Tibial nerve (tissue), 4 donors: ENCODE measurements around the gene BPTF. TPM values are rescaled to one million over a fixed set of nuclear protein-coding genes. Genes with fewer than 3 reads are reported as not detected.

Experiments used
- DNase-seq, 2 donors: peaks; one replicate each; pipeline ENCODE4 v3.0.0-alpha.2; 2019; ENCODE audit warnings: low spot score in 2 of 2
- H3K27ac ChIP-seq, 4 donors: fragments of 200-600 bp; sonication (generic) in 3 of 4; one replicate each; pipeline ENCODE4 v1.5.1; 2017 to 2019; ENCODE audit warnings: mild to moderate bottlenecking in 1 of 4
- H3K27me3 ChIP-seq, 2 donors: fragments of 200-600 bp; sonication (generic) in 1 of 2; one replicate each; pipeline versions ENCODE4 v1.5.1 to v1.6.0; 2017 to 2019
- H3K36me3 ChIP-seq, 3 donors: fragments of 200-600 bp; sonication (generic); one replicate each; pipeline ENCODE4 v1.5.1; 2018 to 2019
- H3K4me1 ChIP-seq, 4 donors: fragments of 200-600 bp; sonication (generic) in 3 of 4; one replicate each; pipeline ENCODE4 v1.5.1; 2017 to 2019
- H3K4me3 ChIP-seq, 4 donors: fragments of 200-600 bp; sonication (generic) in 3 of 4; one replicate each; pipeline ENCODE4 v1.5.1; 2017 to 2019; ENCODE audit warnings: mild to moderate bottlenecking in 1 of 4, moderate library complexity in 1 of 4
- H3K9me3 ChIP-seq, 4 donors: fragments of 200-600 bp; sonication (generic) in 3 of 4; one replicate each; pipeline ENCODE4 v1.5.1; 2017 to 2019
- EP300 ChIP-seq, 2 donors: sonication (generic); formaldehyde crosslinking; IDR thresholded peaks; one replicate each; pipeline ENCODE4 v1.6.1; 2017; ENCODE audit warnings: antibody characterized with exemption in 2 of 2, mild to moderate bottlenecking in 1 of 2
- POLR2A ChIP-seq, 2 donors: fragments of 450-650 bp; IDR thresholded peaks; one replicate each; pipeline ENCODE4 v1.6.1; 2017; ENCODE audit warnings: antibody characterized with exemption in 2 of 2, mild to moderate bottlenecking in 2 of 2, moderate library complexity in 2 of 2
- WGBS, 2 donors: methylation state at CpG; one replicate each; pipeline ENCODE4 v1.1.5; 2018; 5-methylcytosine and 5-hydroxymethylcytosine counted together
- total RNA-seq, 4 donors: library from RNA; depleted of rRNA; stranded (reverse); fragments of >200 nt; gene quantifications; one replicate each; pipeline ENCODE4 v1.1.0, GENCODE V29; 2016
- TF ChIP-seq, protein P1 (sequence below), 5 experiments: fragments of 200-600 bp in 3 of 5; fragments of 450-650 bp in 2 of 5; sonication (generic) in 3 of 5; IDR thresholded peaks; one replicate each; pipeline ENCODE4 v1.5.1; 2016 to 2019; ENCODE audit warnings: antibody characterized with exemption in 5 of 5, mild to moderate bottlenecking in 3 of 5, moderate library complexity in 2 of 5

The BPTF gene
- total RNA-seq, 4 donors from 2014 or later = 72.8 to 124 (median 113) TPM

DNA sequence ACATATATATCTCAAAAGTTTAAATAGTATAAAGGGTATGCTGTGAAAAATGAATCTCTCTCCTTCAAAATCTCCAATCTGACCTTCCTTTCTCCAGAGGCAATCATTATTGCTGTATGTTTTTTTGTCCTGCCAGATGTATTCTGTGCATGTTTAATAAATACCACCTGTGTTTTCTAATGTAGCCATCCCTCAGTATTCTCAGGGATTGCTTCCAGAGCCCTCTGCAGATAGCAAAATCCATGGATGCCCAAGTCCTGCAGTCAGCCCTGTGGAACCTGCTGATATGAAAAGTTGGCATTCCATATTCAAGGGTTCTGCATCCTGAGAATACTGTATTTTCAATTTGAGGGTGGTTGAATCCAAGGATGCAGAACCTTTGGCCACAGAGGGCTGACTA lies 42.9 kb downstream of the BPTF start:
- no peak overlapping the region for H3K4me3 ChIP-seq
- TF ChIP-seq EP300 (IDR thresholded peaks at IDR 0.05) (no peak), POLR2A (IDR thresholded peaks at IDR 0.05) (no peak)
- TF ChIP-seq, protein P1, sequence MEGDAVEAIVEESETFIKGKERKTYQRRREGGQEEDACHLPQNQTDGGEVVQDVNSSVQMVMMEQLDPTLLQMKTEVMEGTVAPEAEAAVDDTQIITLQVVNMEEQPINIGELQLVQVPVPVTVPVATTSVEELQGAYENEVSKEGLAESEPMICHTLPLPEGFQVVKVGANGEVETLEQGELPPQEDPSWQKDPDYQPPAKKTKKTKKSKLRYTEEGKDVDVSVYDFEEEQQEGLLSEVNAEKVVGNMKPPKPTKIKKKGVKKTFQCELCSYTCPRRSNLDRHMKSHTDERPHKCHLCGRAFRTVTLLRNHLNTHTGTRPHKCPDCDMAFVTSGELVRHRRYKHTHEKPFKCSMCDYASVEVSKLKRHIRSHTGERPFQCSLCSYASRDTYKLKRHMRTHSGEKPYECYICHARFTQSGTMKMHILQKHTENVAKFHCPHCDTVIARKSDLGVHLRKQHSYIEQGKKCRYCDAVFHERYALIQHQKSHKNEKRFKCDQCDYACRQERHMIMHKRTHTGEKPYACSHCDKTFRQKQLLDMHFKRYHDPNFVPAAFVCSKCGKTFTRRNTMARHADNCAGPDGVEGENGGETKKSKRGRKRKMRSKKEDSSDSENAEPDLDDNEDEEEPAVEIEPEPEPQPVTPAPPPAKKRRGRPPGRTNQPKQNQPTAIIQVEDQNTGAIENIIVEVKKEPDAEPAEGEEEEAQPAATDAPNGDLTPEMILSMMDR (IDR thresholded peaks at IDR 0.05) = no peak
- DNase-seq = no peak
- no peaks in the 10 kb centered on the region for H3K9me3 ChIP-seq
- no peak overlapping the region for H3K27ac ChIP-seq
- no peaks in the 10 kb centered on the region for H3K27me3 ChIP-seq
- peaks cover 0 to 6% (median 0%) of the 10 kb centered on the region in 3 donors for H3K36me3 ChIP-seq
- H3K4me1 ChIP-seq = peaks cover 0 to 22% (median 0%) of the 10 kb centered on the region in 4 donors

DNA sequence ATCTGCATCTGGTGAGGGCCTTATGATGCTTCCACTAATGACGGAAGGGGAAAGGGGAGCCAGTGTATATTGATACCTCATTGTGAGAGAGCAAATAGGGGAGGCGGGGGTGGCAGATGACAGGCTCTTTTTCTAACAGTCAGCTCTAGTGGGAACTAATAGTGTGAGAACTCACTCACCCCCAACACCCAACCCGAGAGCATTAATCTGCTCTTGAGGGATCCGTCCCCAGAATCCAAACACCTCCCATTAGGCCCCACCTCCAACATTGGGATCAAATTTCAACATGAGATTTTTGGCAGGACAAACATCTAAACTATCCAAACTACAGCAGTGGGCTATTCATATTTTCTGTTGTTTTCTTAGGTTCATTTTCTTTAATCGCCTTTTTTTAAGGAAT lies 54.4 kb downstream of the BPTF start:
- Histone ChIP-seq H3K36me3 (peaks cover 0 to 55% (median 4%) of the 10 kb centered on the region in 3 donors), H3K4me1 (no peaks in the 10 kb centered on the region), H3K27me3 (no peaks in the 10 kb centered on the region), H3K27ac (no peak overlapping the region), H3K9me3 (no peaks in the 10 kb centered on the region), H3K4me3 (no peak overlapping the region)
- TF ChIP-seq POLR2A (IDR thresholded peaks at IDR 0.05) = no peak
- TF ChIP-seq EP300 (IDR thresholded peaks at IDR 0.05) = no peak
- WGBS, 2 donors = 70 to 73% methylated on average over 5 of the region's 5 CpGs
- DNase-seq = no peak

DNA sequence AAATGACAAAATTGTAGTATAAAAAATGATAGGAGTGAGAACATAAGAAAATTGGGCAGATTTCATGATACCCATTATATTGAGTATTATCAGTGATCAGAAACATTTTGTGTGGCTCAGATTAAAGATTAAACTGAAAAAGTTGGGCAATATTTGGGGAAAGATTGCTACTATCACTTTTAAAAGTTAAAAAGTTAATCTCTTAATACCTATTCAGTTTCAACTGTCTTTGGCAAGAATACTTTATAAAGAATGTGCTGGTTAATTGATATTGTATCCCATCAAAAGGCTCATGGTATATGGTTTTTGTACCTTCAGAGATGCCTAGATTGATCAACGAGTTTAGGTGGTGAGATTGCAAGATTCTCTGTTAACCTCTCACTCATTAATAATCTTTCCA lies 55.8 kb downstream of the BPTF start:
- Histone ChIP-seq H3K27me3 (no peaks in the 10 kb centered on the region), H3K36me3 (peaks cover 0 to 51% (median 4%) of the 10 kb centered on the region in 3 donors), H3K4me3 (no peak overlapping the region), H3K9me3 (no peaks in the 10 kb centered on the region), H3K27ac (no peak overlapping the region), H3K4me1 (no peaks in the 10 kb centered on the region)
- WGBS, 2 donors = 88 to 89% methylated on average over 1 of the region's 1 CpG
- TF ChIP-seq, protein P1 (IDR thresholded peaks at IDR 0.05) = no peak
- TF ChIP-seq POLR2A (IDR thresholded peaks at IDR 0.05) (no peak), EP300 (IDR thresholded peaks at IDR 0.05) (no peak)
- no peak for DNase-seq

DNA sequence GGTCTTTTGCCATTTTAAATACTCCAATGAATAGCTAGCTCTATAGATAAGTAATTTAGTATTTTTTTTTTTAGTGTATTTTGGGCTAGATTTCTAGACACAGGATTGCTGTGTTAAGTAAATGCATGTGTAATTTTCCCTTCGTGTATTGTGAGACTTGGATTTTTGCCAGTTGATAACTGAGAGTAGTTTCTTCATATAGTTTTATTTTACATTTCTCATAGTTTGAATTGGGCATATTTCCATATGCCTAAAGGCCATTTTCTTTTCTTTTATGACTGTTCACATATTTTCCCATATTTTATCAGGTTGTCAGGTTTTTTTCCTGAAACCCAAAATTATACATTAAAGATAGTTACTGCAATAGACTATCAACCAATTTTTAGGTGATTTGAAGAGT lies 59.4 kb downstream of the BPTF start:
- Histone ChIP-seq H3K4me3 (no peak overlapping the region), H3K36me3 (peaks cover 0 to 41% (median 4%) of the 10 kb centered on the region in 3 donors), H3K27ac (no peak overlapping the region), H3K4me1 (no peaks in the 10 kb centered on the region), H3K9me3 (no peaks in the 10 kb centered on the region), H3K27me3 (no peaks in the 10 kb centered on the region)
- WGBS, 2 donors = 14% methylated on average over 1 of the region's 1 CpG
- no peak for DNase-seq
- no peak for TF ChIP-seq POLR2A (IDR thresholded peaks at IDR 0.05)
- TF ChIP-seq EP300 (IDR thresholded peaks at IDR 0.05) = no peak
- TF ChIP-seq, protein P1 (IDR thresholded peaks at IDR 0.05) = no peak

DNA sequence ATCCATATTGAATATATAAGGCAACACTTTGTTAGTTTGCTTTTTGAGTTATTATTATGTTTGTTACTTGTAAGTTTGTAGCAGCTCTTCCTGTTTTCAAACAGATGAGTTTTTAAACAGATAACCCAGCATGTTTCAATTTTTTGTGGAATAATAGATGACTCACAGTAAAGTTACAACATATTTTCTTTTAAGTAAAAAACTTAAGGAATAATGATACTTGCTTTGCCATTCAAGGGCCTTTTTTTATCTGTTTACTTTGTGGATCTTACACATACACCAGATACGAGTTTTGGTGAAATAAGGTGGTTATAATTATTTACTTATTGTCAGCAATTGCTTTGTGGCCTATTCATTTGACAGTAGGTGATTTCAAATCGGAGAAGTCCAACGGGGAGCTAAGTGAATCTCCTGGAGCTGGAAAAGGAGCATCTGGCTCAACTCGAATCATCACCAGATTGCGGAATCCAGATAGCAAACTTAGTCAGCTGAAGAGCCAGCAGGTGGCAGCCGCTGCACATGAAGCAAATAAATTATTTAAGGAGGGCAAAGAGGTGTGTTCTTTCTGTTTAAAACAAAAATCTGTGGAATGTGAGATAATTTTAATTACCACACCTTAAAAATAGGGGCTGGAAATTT lies 66.3 kb downstream of the BPTF start:
- no peak for DNase-seq
- H3K27me3 ChIP-seq = no peaks in the 10 kb centered on the region
- peaks cover 0 to 3% (median 0%) of the 10 kb centered on the region in 4 donors for H3K4me1 ChIP-seq
- H3K9me3 ChIP-seq = no peaks in the 10 kb centered on the region
- TF ChIP-seq, protein P1 (IDR thresholded peaks at IDR 0.05) = no peak
- TF ChIP-seq POLR2A (IDR thresholded peaks at IDR 0.05) (no peak), EP300 (IDR thresholded peaks at IDR 0.05) (no peak)
- no peak overlapping the region for H3K27ac ChIP-seq
- no peak overlapping the region for H3K4me3 ChIP-seq
- H3K36me3 ChIP-seq = peaks cover 0 to 62% (median 4%) of the 10 kb centered on the region in 3 donors
- WGBS, 2 donors = 66 to 69% methylated on average over 6 of the region's 6 CpGs
